HepG2 (cell line): ENCODE measurements around the gene MYOM1. TPM values are rescaled to one million over a fixed set of nuclear protein-coding genes. Genes with fewer than 3 reads are reported as not detected.

Experiments used
- FOXO4 ChIP-seq: sonication (generic); formaldehyde crosslinking; conservative IDR thresholded peaks from 2 replicates; pipeline ENCODE4 v1.8.1; 2023; ENCODE audit warnings: missing genetic modification reagents
- KDM5A ChIP-seq: fragments of 200-600 bp; sonication (generic); IDR thresholded peaks from 2 replicates; pipeline ENCODE4 v1.7.0; 2018; ENCODE audit warnings: antibody characterized with exemption, mild to moderate bottlenecking, low read length, borderline replicate concordance
- POGZ ChIP-seq: sonication (generic); formaldehyde crosslinking; IDR thresholded peaks from 2 replicates; pipeline ENCODE4 v1.4.0; 2020; ENCODE audit warnings: mild to moderate bottlenecking, missing genetic modification reagents
- RARG ChIP-seq: sonication (generic); formaldehyde crosslinking; IDR thresholded peaks from 2 replicates; pipeline ENCODE4 v1.4.0; 2020; ENCODE audit warnings: low read depth, mild to moderate bottlenecking, missing genetic modification reagents
- ZMAT3 ChIP-seq: sonication (generic); formaldehyde crosslinking; conservative IDR thresholded peaks from 2 replicates; pipeline ENCODE4 v1.7.0; 2021; ENCODE audit warnings: missing genetic modification reagents
- ZNF407 ChIP-seq: sonication (generic); formaldehyde crosslinking; IDR thresholded peaks from one replicate; pipeline ENCODE4 v1.5.1; 2020; ENCODE audit warnings: mild to moderate bottlenecking, missing genetic modification reagents; ENCODE audit errors: not compliant biosample characterization
- ZNF646 ChIP-seq: sonication (generic); formaldehyde crosslinking; IDR thresholded peaks from 2 replicates; pipeline ENCODE4 v1.9.0; 2021; ENCODE audit warnings: mild to moderate bottlenecking, missing genetic modification reagents
- ZNF703 ChIP-seq: sonication (generic); formaldehyde crosslinking; IDR thresholded peaks from 2 replicates; pipeline ENCODE4 v1.5.1; 2020; ENCODE audit warnings: missing genetic modification reagents, mild to moderate bottlenecking, moderate library complexity, borderline replicate concordance
- ZNF713 ChIP-seq: sonication (generic); formaldehyde crosslinking; IDR thresholded peaks from 2 replicates; pipeline ENCODE4 v1.4.0; 2020; ENCODE audit warnings: mild to moderate bottlenecking, missing genetic modification reagents
- polyA plus RNA-seq, 8 experiments: library from polyadenylated mRNA; depleted of rRNA in 3 of 8; stranded (reverse) in 7 of 8; unstranded in 1 of 8; fragments of >200 nt; fragmentation: Illumina TruSeq in 4 of 8; extraction: Trizol in 4 of 8; gene quantifications; 2 replicates each; pipeline versions ENCODE4 v1.2.1 to v1.2.3, GENCODE V29; 2011 to 2016; ENCODE audit warnings: low read depth in 4 of 8, missing spikeins in 1 of 8, mixed read lengths in 1 of 8; ENCODE audit not compliant: insufficient read depth in 1 of 8
- total RNA-seq, 5 experiments: library from RNA; depleted of rRNA; stranded (reverse); fragments of >200 nt; fragmentation: Illumina TruSeq; extraction: Trizol; gene quantifications; 2 replicates each; pipeline ENCODE4 v1.2.3, GENCODE V29; 2016; ENCODE audit warnings: low read depth in 1 of 5

The MYOM1 gene
- total and polyA plus RNA-seq, 2 of the 13 experiments (the other 11 are each of a cell fraction or from before 2014, with no cell fraction given), result 0.46 to 0.98 TPM

- TF ChIP-seq ZNF407, result peak; percentile 63
- TF ChIP-seq RARG (CRISPR knock-in tag), result peak; percentile 76; the same call in 1 of the 2 replicates
- TF ChIP-seq ZNF703 (CRISPR knock-in tag), result no peak
- peak; percentile 73; the same call in 1 of the 2 replicates for TF ChIP-seq ZMAT3 (CRISPR knock-in tag)
- peak; percentile 94 for TF ChIP-seq POGZ (CRISPR knock-in tag)
- TF ChIP-seq ZNF713 (CRISPR knock-in tag), result no peak
- TF ChIP-seq ZNF646 (CRISPR knock-in tag), result no peak
- TF ChIP-seq FOXO4 (CRISPR knock-in tag), result no peak
- peak; percentile 61; the same call in 1 of the 2 replicates for TF ChIP-seq KDM5A
These were observed 27.7 kb upstream of the MYOM1 start, which contains the start of gene MYL12A (continued) for GRCh38 chr18:3247240-3248061.
